ENCODE results near the gene INHBE.
"Not testable (repeated sequence)": the region's sequence is repeated elsewhere in the genome, so short reads cannot be mapped to it uniquely, and the experiment has no call there.

The INHBE gene

GRCh38 chr12:57479376-57480115, 24.4 kb downstream of the INHBE start, which contains the start of gene ARHGAP9:
Gene ARHGAP9, minus strand, starts transcription at chr12:57479866. Its CDS starts 460 bp downstream, at chr12:57479406.
- peak; percentile 54 for DNase-seq
- H3K4me1 Mint-ChIP-seq: peaks cover 54 to 78% of the 10 kb centered on the region in 2 donors
- H3K9me3 Mint-ChIP-seq: no peaks in the 10 kb centered on the region
- peak within 1 kb of the TSS; percentile 100 for H3K27ac Mint-ChIP-seq
- peaks cover 19 to 46% of the 10 kb centered on the region in 2 donors for H3K36me3 Mint-ChIP-seq
- no peaks in the 10 kb centered on the region for H3K27me3 Mint-ChIP-seq
- peak; percentile 66 for ATAC-seq (replicated peaks)
- H3K4me3 Mint-ChIP-seq: peak within 1 kb of the TSS; percentile 98

GRCh38 chr12:57481671-57482070, 26.6 kb downstream of the INHBE start:
- peaks cover 44 to 60% of the 10 kb centered on the region in 2 donors for H3K4me1 Mint-ChIP-seq
- H3K36me3 Mint-ChIP-seq: peaks cover 3 to 28% of the 10 kb centered on the region in 2 donors
- DNase-seq: no peak
- peak overlapping the region in 1 of 2 donors; percentile 31 for H3K4me3 Mint-ChIP-seq
- H3K27me3 Mint-ChIP-seq: no peaks in the 10 kb centered on the region
- peak overlapping the region; percentile 100 for H3K27ac Mint-ChIP-seq
- no peak for ATAC-seq (replicated peaks)
- no peaks in the 10 kb centered on the region for H3K9me3 Mint-ChIP-seq

- H3K9me3 Mint-ChIP-seq: no peaks in the 10 kb centered on the region
- H3K27me3 Mint-ChIP-seq: no peaks in the 10 kb centered on the region
- H3K4me1 Mint-ChIP-seq: peaks cover 38 to 50% of the 10 kb centered on the region in 2 donors
- H3K36me3 Mint-ChIP-seq: peaks cover 5 to 20% of the 10 kb centered on the region in 2 donors
- ATAC-seq (replicated peaks) (no peak), DNase-seq (no peak)
- H3K4me3 Mint-ChIP-seq: no peak overlapping the region
- H3K27ac Mint-ChIP-seq: peak overlapping the region; percentile 1
These were observed 28.4 kb downstream of the INHBE start for GRCh38 chr12:57483466-57483865.

- Mint-ChIP-seq H3K36me3 (peaks cover 16 to 36% of the 10 kb centered on the region in 2 donors), H3K9me3 (no peaks in the 10 kb centered on the region), H3K4me3 (no peak overlapping the region), H3K4me1 (peaks cover 26 to 39% of the 10 kb centered on the region in 2 donors), H3K27me3 (no peaks in the 10 kb centered on the region), H3K27ac (no peak overlapping the region)
- ATAC-seq (replicated peaks) (no peak), DNase-seq (no peak)
These were observed 30.6 kb downstream of the INHBE start for GRCh38 chr12:57485695-57486094.

GRCh38 chr12:57487055-57487596, 32.0 kb downstream of the INHBE start:
- peaks cover 18 to 33% of the 10 kb centered on the region in 2 donors for H3K4me1 Mint-ChIP-seq
- no peak for DNase-seq
- H3K27me3 Mint-ChIP-seq: no peaks in the 10 kb centered on the region
- H3K36me3 Mint-ChIP-seq: peaks cover 26 to 38% of the 10 kb centered on the region in 2 donors
- peak overlapping the region; percentile 96 to 98 for H3K4me3 Mint-ChIP-seq
- H3K27ac Mint-ChIP-seq: peak overlapping the region; percentile 42
- no peak for ATAC-seq (replicated peaks)
- H3K9me3 Mint-ChIP-seq: no peaks in the 10 kb centered on the region

- peaks cover 30 to 43% of the 10 kb centered on the region in 2 donors for H3K36me3 Mint-ChIP-seq
- H3K27ac Mint-ChIP-seq: peak within 1 kb of the TSS; percentile 95
- no peaks in the 10 kb centered on the region for H3K9me3 Mint-ChIP-seq
- ATAC-seq (replicated peaks) (peak; percentile 99), DNase-seq (peak; percentile 91)
- peaks cover 18 to 33% of the 10 kb centered on the region in 2 donors for H3K4me1 Mint-ChIP-seq
- no peaks in the 10 kb centered on the region for H3K27me3 Mint-ChIP-seq
- peak within 1 kb of the TSS; percentile 96 to 98 for H3K4me3 Mint-ChIP-seq
These were observed 32.7 kb downstream of the INHBE start, which contains the start of gene MARS1 for GRCh38 chr12:57487597-57488401. Gene MARS1, plus strand, starts transcription at chr12:57488068. Its CDS starts 23 bp downstream, at chr12:57488091.

- H3K4me1 Mint-ChIP-seq: peaks cover 16 to 26% of the 10 kb centered on the region in 2 donors
- H3K4me3 Mint-ChIP-seq: peak overlapping the region; percentile 96 to 98
- no peak for ATAC-seq (replicated peaks)
- no peak for DNase-seq
- H3K36me3 Mint-ChIP-seq: peaks cover 32 to 46% of the 10 kb centered on the region in 2 donors
- H3K27ac Mint-ChIP-seq: peak overlapping the region; percentile 95
- no peaks in the 10 kb centered on the region for H3K27me3 Mint-ChIP-seq
- no peaks in the 10 kb centered on the region for H3K9me3 Mint-ChIP-seq
These were observed 33.5 kb downstream of the INHBE start for GRCh38 chr12:57488402-57489156.

GRCh38 chr12:57489157-57489641, 34.1 kb downstream of the INHBE start:
- DNase-seq: no peak
- ATAC-seq (replicated peaks): no peak
- H3K4me1 Mint-ChIP-seq: peaks cover 15 to 25% of the 10 kb centered on the region in 2 donors
- no peaks in the 10 kb centered on the region for H3K9me3 Mint-ChIP-seq
- H3K4me3 Mint-ChIP-seq: peak overlapping the region; percentile 96 to 98
- peak overlapping the region; percentile 95 for H3K27ac Mint-ChIP-seq
- no peaks in the 10 kb centered on the region for H3K27me3 Mint-ChIP-seq
- H3K36me3 Mint-ChIP-seq: peaks cover 35 to 46% of the 10 kb centered on the region in 2 donors

GRCh38 chr12:57490126-57490525, 35.0 kb downstream of the INHBE start:
- ATAC-seq (replicated peaks): no peak
- H3K4me1 Mint-ChIP-seq: peaks cover 15 to 25% of the 10 kb centered on the region in 2 donors
- DNase-seq: no peak
- no peak overlapping the region for H3K4me3 Mint-ChIP-seq
- peaks cover 37 to 46% of the 10 kb centered on the region in 2 donors for H3K36me3 Mint-ChIP-seq
- H3K27me3 Mint-ChIP-seq: no peaks in the 10 kb centered on the region
- H3K27ac Mint-ChIP-seq: no peak overlapping the region
- H3K9me3 Mint-ChIP-seq: no peaks in the 10 kb centered on the region

GRCh38 chr12:57491393-57492280, 36.5 kb downstream of the INHBE start:
- peaks cover 43 to 51% of the 10 kb centered on the region in 2 donors for H3K36me3 Mint-ChIP-seq
- H3K4me3 Mint-ChIP-seq: no peak overlapping the region
- ATAC-seq (replicated peaks) (no peak), DNase-seq (no peak)
- peak overlapping the region; percentile 39 for H3K27ac Mint-ChIP-seq
- H3K9me3 Mint-ChIP-seq: no peaks in the 10 kb centered on the region
- H3K27me3 Mint-ChIP-seq: no peaks in the 10 kb centered on the region
- H3K4me1 Mint-ChIP-seq: peaks cover 15 to 25% of the 10 kb centered on the region in 2 donors

- not testable (repeated sequence) for DNase-seq; H3K9me3 Mint-ChIP-seq; ATAC-seq (replicated peaks); H3K27me3 Mint-ChIP-seq; H3K27ac Mint-ChIP-seq; H3K4me3 Mint-ChIP-seq
- Mint-ChIP-seq H3K36me3 (peaks cover 50 to 52% of the 10 kb centered on the region in 2 donors), H3K4me1 (peaks cover 8 to 15% of the 10 kb centered on the region in 2 donors)
These were observed 40.1 kb downstream of the INHBE start for GRCh38 chr12:57495051-57495701.

- H3K9me3 Mint-ChIP-seq: peaks cover 0 to 2% of the 10 kb centered on the region in 2 donors
- no peak overlapping the region for H3K4me3 Mint-ChIP-seq
- peaks cover 53 to 56% of the 10 kb centered on the region in 2 donors for H3K36me3 Mint-ChIP-seq
- DNase-seq (no peak), ATAC-seq (replicated peaks) (no peak)
- H3K27me3 Mint-ChIP-seq: no peaks in the 10 kb centered on the region
- H3K27ac Mint-ChIP-seq: peak overlapping the region; percentile 28
- H3K4me1 Mint-ChIP-seq: peaks cover 6 to 9% of the 10 kb centered on the region in 2 donors
These were observed 41.7 kb downstream of the INHBE start for GRCh38 chr12:57496822-57497221.

Data from stimulated activated naive B cell treated with anti-CD40 and anti-IgM and Interleukin-4, amounts not matched to agents 10 μg/mL and 1 μg/mL and 100 μg/mL, for 72 hours (primary cell).